HepG2 (cell line): Measurements from ENCODE around the gene TRIM7. TPM values are rescaled to one million over a fixed set of nuclear protein-coding genes. Genes with fewer than 3 reads are reported as not detected.

Experiments used
- ATAC-seq: fragments of 200-7000 bp; cut with Tn5 transposase; 3 replicates; pipeline ENCODE4 v1.9.1; 2020; ENCODE audit warnings: mild to moderate bottlenecking, moderate library complexity
- BruUV-seq: library from RNA; stranded (reverse); fragments of 400-500 nt; replicated peaks from 2 replicates; lab custom pipeline; 2021; lab: Mats Ljungman, UMichigan
- CTCF ChIA-PET: fragments of 300-600 bp; formaldehyde crosslinking; extraction: SDS; loops from one replicate; lab custom pipeline; 2021; ENCODE audit warnings: low total read pairs, inconsistent platforms, low intra/inter-chr PET ratio; lab: Yijun Ruan, JAX
- POLR2A ChIA-PET: fragments of 350-600 bp; sonication (Branson Sonifier 250); formaldehyde crosslinking; loops from one replicate; lab custom pipeline; 2020; ENCODE audit warnings: antibody characterized with exemption, inconsistent platforms; lab: Yijun Ruan, JAX
- DNase-seq: peaks from one replicate; pipeline ENCODE4 v3.0.0-alpha.2; 2015; ENCODE audit warnings: low spot score
- FAIRE-seq: peaks from 3 replicates; lab custom pipeline; 2011; peaks lifted over from hg19 to GRCh38; lab: Jason Lieb, UNC
- H2AFZ ChIP-seq: one replicate; pipeline ENCODE4 v1.6.1; 2011; ENCODE audit warnings: low read length, inconsistent platforms
- H3K27ac ChIP-seq: fragments of 300-600 bp; 3 replicates; pipeline ENCODE4 v1.8.0; 2011; ENCODE audit warnings: mixed run types, mild to moderate bottlenecking, mixed read lengths, low read length, inconsistent platforms; ENCODE audit not compliant: insufficient read depth; ENCODE audit errors: extremely low read length
- H3K27me3 ChIP-seq, 2 experiments: fragments of 200-600 bp in 1 of 2; 2 replicates in 1 of 2; 3 replicates in 1 of 2; pipeline versions ENCODE4 v1.6.0 to v1.8.0; 2011; ENCODE audit warnings: low read length in 2 of 2, mild to moderate bottlenecking in 2 of 2, moderate library complexity in 2 of 2, inconsistent platforms in 1 of 2; ENCODE audit not compliant: insufficient read depth in 2 of 2, control insufficient read depth in 1 of 2
- H3K36me3 ChIP-seq, 2 experiments: fragments of 200-600 bp in 1 of 2; replicated peaks in 1 of 2; 2 replicates in 1 of 2; 3 replicates in 1 of 2; pipeline versions ENCODE4 v1.5.1 to v1.8.0; 2011; ENCODE audit warnings: low read length in 2 of 2, inconsistent platforms in 1 of 2; ENCODE audit not compliant: insufficient read depth in 2 of 2, control insufficient read depth in 1 of 2
- H3K4me1 ChIP-seq: 2 replicates; pipeline ENCODE4 v1.5.1; 2012; ENCODE audit warnings: low read length, inconsistent platforms; ENCODE audit not compliant: insufficient read depth
- H3K4me2 ChIP-seq: 2 replicates; pipeline ENCODE4 v1.6.0; 2011; ENCODE audit warnings: low read depth, low read length, inconsistent platforms
- H3K4me3 ChIP-seq, 3 experiments: fragments of 200-600 bp in 1 of 3; sonication (generic), shearing (Covaris generic) in 1 of 3; replicated peaks in 1 of 3; 2 replicates each; pipeline ENCODE4 v1.5.1; 2011 to 2016; ENCODE audit warnings: low read length in 3 of 3, inconsistent platforms in 2 of 3, low read depth in 2 of 3, mild to moderate bottlenecking in 2 of 3, control low read depth in 1 of 3, mixed read lengths in 1 of 3; ENCODE audit not compliant: insufficient read depth in 1 of 3
- H3K79me2 ChIP-seq: one replicate; pipeline ENCODE4 v1.6.1; 2011; ENCODE audit warnings: low read length, inconsistent platforms; ENCODE audit not compliant: insufficient read depth
- H3K9ac ChIP-seq: 2 replicates; pipeline ENCODE4 v1.6.0; 2011; ENCODE audit warnings: mild to moderate bottlenecking, low read depth, low read length, inconsistent platforms; ENCODE audit not compliant: insufficient read depth
- H3K9me3 ChIP-seq: 2 replicates; pipeline ENCODE4 v1.5.1; 2012; ENCODE audit warnings: mild to moderate bottlenecking, low read length
- H4K20me1 ChIP-seq: 2 replicates; pipeline ENCODE4 v1.6.0; 2011; ENCODE audit warnings: inconsistent platforms, mild to moderate bottlenecking, low read length, moderate library complexity; ENCODE audit not compliant: insufficient read depth
- ATF1 ChIP-seq: IDR thresholded peaks from 2 replicates; pipeline ENCODE4 v1.6.1; 2016; ENCODE audit warnings: mild to moderate bottlenecking, control low read depth
- HHEX ChIP-seq: IDR thresholded peaks from 2 replicates; pipeline ENCODE4 v1.6.1; 2016; ENCODE audit warnings: control low read depth
- MAFK ChIP-seq, 2 experiments: IDR thresholded peaks in 1 of 2; conservative IDR thresholded peaks in 1 of 2; 2 replicates each; pipeline ENCODE4 v1.6.1; 2011; ENCODE audit warnings: improper control_type of control experiment in 2 of 2, low read length in 2 of 2
- MBNL3 ChIP-seq: fragments of 250-450 bp; sonication (Bioruptor Pico); conservative IDR thresholded peaks from 2 replicates; pipeline ENCODE4 v1.8.0; 2022; ENCODE audit warnings: mild to moderate bottlenecking, inconsistent platforms
- PAF1 ChIP-seq: IDR thresholded peaks from 2 replicates; pipeline ENCODE4 v1.6.1; 2016; ENCODE audit warnings: missing genetic modification reagents, missing compliant biosample characterization
- PHF5A ChIP-seq: IDR thresholded peaks from one replicate; pipeline ENCODE4 v1.6.1; 2018; ENCODE audit warnings: low read depth, missing genetic modification reagents; ENCODE audit not compliant: unreplicated experiment
- SRSF1 ChIP-seq: fragments of 200-400 bp; formaldehyde crosslinking; optimal IDR thresholded peaks from 2 replicates; pipeline ENCODE3; 2017; ENCODE audit warnings: mild to moderate bottlenecking, low read depth, low read length, moderate library complexity
- TMF1 ChIP-seq: sonication (generic); formaldehyde crosslinking; IDR thresholded peaks from 2 replicates; pipeline ENCODE4 v1.8.1; 2022; ENCODE audit warnings: low read depth, missing genetic modification reagents
- ZFP36L2 ChIP-seq: sonication (generic); formaldehyde crosslinking; IDR thresholded peaks from 2 replicates; pipeline ENCODE4 v1.4.0; 2020; ENCODE audit warnings: missing genetic modification reagents
- ZKSCAN1 ChIP-seq: fragments of 150-350 bp; IDR thresholded peaks from 2 replicates; pipeline ENCODE4 v1.6.1; 2014; ENCODE audit warnings: low read length
- ZNF12 ChIP-seq: sonication (generic); formaldehyde crosslinking; IDR thresholded peaks from 2 replicates; pipeline ENCODE4 v1.5.0; 2020; ENCODE audit warnings: missing genetic modification reagents
- ZNF670 ChIP-seq: sonication (generic); formaldehyde crosslinking; IDR thresholded peaks from 2 replicates; pipeline ENCODE4 v1.8.0; 2022; ENCODE audit warnings: mild to moderate bottlenecking, missing genetic modification reagents, borderline replicate concordance
- ZNF713 ChIP-seq: sonication (generic); formaldehyde crosslinking; IDR thresholded peaks from 2 replicates; pipeline ENCODE4 v1.4.0; 2020; ENCODE audit warnings: mild to moderate bottlenecking, missing genetic modification reagents
- WGBS: methylation state at CpG from one replicate; pipeline ENCODE4 v1.1.6; 2017; ENCODE audit warnings: low lambda C conversion rate; 5-methylcytosine and 5-hydroxymethylcytosine counted together
- in situ Hi-C: cut with HindIII; loops from 2 replicates; pipeline ENCODE4 v1.10.0; 2017; ENCODE audit warnings: low pct_unique_long_range_greater_than_20kb; ENCODE audit not compliant: extremely low pct_ligation_motif_present
- intact Hi-C: fragments of 100-400 bp; cut with micrococcal nuclease; formaldehyde crosslinking; loops from one replicate; pipeline ENCODE4 v1.10.0; 2022; ENCODE audit not compliant: unreplicated experiment
- polyA plus RNA-seq, 8 experiments: library from polyadenylated mRNA; depleted of rRNA in 3 of 8; stranded (reverse) in 7 of 8; unstranded in 1 of 8; fragments of >200 nt; fragmentation: Illumina TruSeq in 4 of 8; extraction: Trizol in 4 of 8; gene quantifications; 2 replicates each; pipeline versions ENCODE4 v1.2.1 to v1.2.3, GENCODE V29; 2011 to 2016; ENCODE audit warnings: low read depth in 4 of 8, missing spikeins in 1 of 8, mixed read lengths in 1 of 8; ENCODE audit not compliant: insufficient read depth in 1 of 8
- total RNA-seq, 5 experiments: library from RNA; depleted of rRNA; stranded (reverse); fragments of >200 nt; fragmentation: Illumina TruSeq; extraction: Trizol; gene quantifications; 2 replicates each; pipeline ENCODE4 v1.2.3, GENCODE V29; 2016; ENCODE audit warnings: low read depth in 1 of 5
- TF ChIP-seq, protein P1 (sequence below): fragments of 450-650 bp; IDR thresholded peaks from 2 replicates; pipeline ENCODE4 v1.6.1; 2016

Gene TRIM7
- total and polyA plus RNA-seq, 2 of the 13 experiments (the other 11 are each of a cell fraction or from before 2014, with no cell fraction given) = 0.13 TPM; not detected in 1

- Histone ChIP-seq H3K79me2 (no peaks in the 10 kb centered on the region), H3K4me1 (peaks cover 12% of the 10 kb centered on the region; the same call in 1 of the 2 replicates), H3K9me3 (no peaks in the 10 kb centered on the region), H3K36me3 (no peaks in the 10 kb centered on the region), H3K9ac (no peak overlapping the region), H3K27ac (no peak overlapping the region), H2AFZ (no peak overlapping the region), H3K27me3 (peaks cover 0 to 2% of the 10 kb centered on the region in 2 experiments; a peak in 1 of 5 replicates), H3K4me2 (no peak overlapping the region), H3K4me3 (no peak overlapping the region), H4K20me1 (no peaks in the 10 kb centered on the region)
- FAIRE-seq (no peak), DNase-seq (no peak), ATAC-seq (no peak)
- no TSS peak for BruUV-seq
- intact Hi-C loops = no loop called here
- 2% methylated on average over 2 of the region's 2 CpGs for WGBS
- POLR2A ChIA-PET = no interaction called here
- TF ChIP-seq ZKSCAN1 (no peak), ZFP36L2 (CRISPR knock-in tag) (no peak), ZNF12 (CRISPR knock-in tag) (no peak), PHF5A (CRISPR knock-in tag) (no peak), ZNF670 (no peak), HHEX (CRISPR knock-in tag) (no peak), MAFK (conservative IDR thresholded peaks at IDR 0.05 in 1 of 2, IDR thresholded peaks at IDR 0.05 in 1 of 2; ENCODE audit: low read length in 2 of 2) (no peak), ATF1 (CRISPR knock-in tag) (no peak), PAF1 (no peak), MBNL3 (CRISPR knock-in tag) (no peak), ZNF713 (CRISPR knock-in tag) (no peak), SRSF1 (no peak), TMF1 (CRISPR knock-in tag) (no peak)
- TF ChIP-seq, protein P1, sequence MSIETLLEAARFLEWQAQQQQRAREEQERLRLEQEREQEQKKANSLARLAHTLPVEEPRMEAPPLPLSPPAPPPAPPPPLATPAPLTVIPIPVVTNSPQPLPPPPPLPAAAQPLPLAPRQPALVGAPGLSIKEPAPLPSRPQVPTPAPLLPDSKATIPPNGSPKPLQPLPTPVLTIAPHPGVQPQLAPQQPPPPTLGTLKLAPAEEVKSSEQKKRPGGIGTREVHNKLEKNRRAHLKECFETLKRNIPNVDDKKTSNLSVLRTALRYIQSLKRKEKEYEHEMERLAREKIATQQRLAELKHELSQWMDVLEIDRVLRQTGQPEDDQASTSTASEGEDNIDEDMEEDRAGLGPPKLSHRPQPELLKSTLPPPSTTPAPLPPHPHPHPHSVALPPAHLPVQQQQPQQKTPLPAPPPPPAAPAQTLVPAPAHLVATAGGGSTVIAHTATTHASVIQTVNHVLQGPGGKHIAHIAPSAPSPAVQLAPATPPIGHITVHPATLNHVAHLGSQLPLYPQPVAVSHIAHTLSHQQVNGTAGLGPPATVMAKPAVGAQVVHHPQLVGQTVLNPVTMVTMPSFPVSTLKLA = no peak
- CTCF ChIA-PET = no interaction called here
- in situ Hi-C loops = no loop called here
Measured at GRCh38 chr5:181212934-181213333, 7.9 kb upstream of the TRIM7 start.
